ENCODE measurements around the gene SNAPC4. TPM values are rescaled to one million over a fixed set of nuclear protein-coding genes. Genes with fewer than 3 reads are reported as not detected.

Gene SNAPC4
- total RNA-seq, 2 donors from 2014 or later: 12.5 to 16.7 TPM

- Mint-ChIP-seq H3K9me3 (no peaks in the 10 kb centered on the region), H3K36me3 (no peaks in the 10 kb centered on the region), H3K27ac (no peak within 1 kb of the TSS)
- ATAC-seq (peak in 1 of 2 donors; percentile 71), DNase-seq (ENCODE audit: low spot score in 2 of 2) (no peak)
Observed at GRCh38 chr9:136373300-136374182, 26.4 kb downstream of the SNAPC4 start, which contains the start of gene CARD9. CARD9 (minus strand) TSS chr9:136373669; CDS start chr9:136372078, 1,591 bp downstream.

- Mint-ChIP-seq H3K9me3 (no peaks in the 10 kb centered on the region), H3K27ac (no peak overlapping the region), H3K36me3 (no peaks in the 10 kb centered on the region)
- no peak for DNase-seq (ENCODE audit: low spot score in 2 of 2)
- ATAC-seq: no peak
Observed at GRCh38 chr9:136372561-136373299, 27.2 kb downstream of the SNAPC4 start.

GRCh38 chr9:136372006-136372405 is 28.0 kb downstream of the SNAPC4 start:
- no peaks in the 10 kb centered on the region for H3K9me3 Mint-ChIP-seq
- H3K27ac Mint-ChIP-seq: no peak overlapping the region
- no peak for ATAC-seq
- no peaks in the 10 kb centered on the region for H3K36me3 Mint-ChIP-seq
- DNase-seq (ENCODE audit: low spot score in 2 of 2): no peak

- ATAC-seq (no peak), DNase-seq (ENCODE audit: low spot score in 2 of 2) (no peak)
- Mint-ChIP-seq H3K9me3 (no peaks in the 10 kb centered on the region), H3K36me3 (no peaks in the 10 kb centered on the region), H3K27ac (no peak overlapping the region)
Observed at GRCh38 chr9:136371533-136371880, 28.5 kb downstream of the SNAPC4 start.

- H3K9me3 Mint-ChIP-seq: no peaks in the 10 kb centered on the region
- ATAC-seq (no peak), DNase-seq (ENCODE audit: low spot score in 2 of 2) (no peak)
- no peaks in the 10 kb centered on the region for H3K36me3 Mint-ChIP-seq
- H3K27ac Mint-ChIP-seq: no peak overlapping the region
Observed at GRCh38 chr9:136370687-136371532, 29.1 kb downstream of the SNAPC4 start.

- Mint-ChIP-seq H3K9me3 (no peaks in the 10 kb centered on the region), H3K27ac (no peak overlapping the region), H3K36me3 (no peaks in the 10 kb centered on the region)
- no peak for DNase-seq (ENCODE audit: low spot score in 2 of 2)
- no peak for ATAC-seq
Observed at GRCh38 chr9:136370037-136370436, 29.9 kb downstream of the SNAPC4 start.

GRCh38 chr9:136368190-136368589 is 31.8 kb downstream of the SNAPC4 start:
- no peak for ATAC-seq
- Mint-ChIP-seq H3K27ac (peak overlapping the region in 1 of 2 donors; percentile 58), H3K9me3 (no peaks in the 10 kb centered on the region), H3K36me3 (no peaks in the 10 kb centered on the region)
- DNase-seq (ENCODE audit: low spot score in 2 of 2): no peak

- ATAC-seq (no peak), DNase-seq (ENCODE audit: low spot score in 2 of 2) (no peak)
- H3K27ac Mint-ChIP-seq: peak overlapping the region in 1 of 2 donors; percentile 58
- no peaks in the 10 kb centered on the region for H3K9me3 Mint-ChIP-seq
- H3K36me3 Mint-ChIP-seq: no peaks in the 10 kb centered on the region
Observed at GRCh38 chr9:136367296-136368145, 32.4 kb downstream of the SNAPC4 start.

- H3K36me3 Mint-ChIP-seq: no peaks in the 10 kb centered on the region
- ATAC-seq: no peak
- no peak overlapping the region for H3K27ac Mint-ChIP-seq
- no peaks in the 10 kb centered on the region for H3K9me3 Mint-ChIP-seq
- no peak for DNase-seq (ENCODE audit: low spot score in 2 of 2)
Observed at GRCh38 chr9:136366826-136367225, 33.1 kb downstream of the SNAPC4 start.

GRCh38 chr9:136365775-136366222 is 34.2 kb downstream of the SNAPC4 start:
- Mint-ChIP-seq H3K9me3 (no peaks in the 10 kb centered on the region), H3K36me3 (no peaks in the 10 kb centered on the region), H3K27ac (peak overlapping the region in 1 of 2 donors; percentile 40)
- ATAC-seq: no peak
- DNase-seq (ENCODE audit: low spot score in 2 of 2): no peak

- H3K9me3 Mint-ChIP-seq: no peaks in the 10 kb centered on the region
- H3K27ac Mint-ChIP-seq: no peak overlapping the region
- ATAC-seq: no peak
- H3K36me3 Mint-ChIP-seq: no peaks in the 10 kb centered on the region
- no peak for DNase-seq (ENCODE audit: low spot score in 2 of 2)
Observed at GRCh38 chr9:136364942-136365774, 34.8 kb downstream of the SNAPC4 start.

- Mint-ChIP-seq H3K9me3 (no peaks in the 10 kb centered on the region), H3K36me3 (no peaks in the 10 kb centered on the region), H3K27ac (peak overlapping the region in 1 of 2 donors; percentile 75)
- no peak for DNase-seq (ENCODE audit: low spot score in 2 of 2)
- peak in 1 of 2 donors; percentile 1 for ATAC-seq
Observed at GRCh38 chr9:136363949-136364748, 35.8 kb downstream of the SNAPC4 start.

- ATAC-seq: peak; percentile 91 to 92
- Mint-ChIP-seq H3K27ac (peak within 1 kb of the TSS; percentile 75 to 88), H3K36me3 (no peaks in the 10 kb centered on the region), H3K9me3 (no peaks in the 10 kb centered on the region)
- DNase-seq (ENCODE audit: low spot score in 2 of 2): peak; percentile 90 to 96
Observed at GRCh38 chr9:136363106-136363948, 36.6 kb downstream of the SNAPC4 start, which contains the start of gene DNLZ. DNLZ (minus strand) TSS chr9:136363744; CDS start chr9:136363714, 30 bp downstream.

- H3K36me3 Mint-ChIP-seq: no peaks in the 10 kb centered on the region
Observed at GRCh38 chr9:136362450-136362784, 37.6 kb downstream of the SNAPC4 start.

More at GRCh38 chr9:136362450-136362784, 37.6 kb downstream of the SNAPC4 start:
- peak overlapping the region; percentile 50 to 75 for H3K27ac Mint-ChIP-seq
- DNase-seq (ENCODE audit: low spot score in 2 of 2) (no peak), ATAC-seq (no peak)
- H3K9me3 Mint-ChIP-seq: no peaks in the 10 kb centered on the region

All from activated naive CD4-positive, alpha-beta T cell treated with anti-CD3 and anti-CD28 coated beads, Interleukin-2, amount 50 U/mL, for 72 hours (primary cell).